ENCODE measurements around the gene RGMA. TPM values are rescaled to one million over a fixed set of nuclear protein-coding genes. Genes with fewer than 3 reads are reported as not detected.

Gene RGMA
- 0.34 and 0.54 TPM in 2 replicates for total RNA-seq

GRCh38 chr15:93088981-93089726 is at the start of gene RGMA:
RGMA (minus strand) TSS chr15:93089211; CDS start chr15:93088932, 279 bp downstream.
- intact Hi-C loops (cut with micrococcal nuclease) = no loop called here

GRCh38 chr15:93136606-93137005 is 47.6 kb upstream of the RGMA start:
- Mint-ChIP-seq H3K36me3 (ENCODE audit: low read depth) (no peaks in the 10 kb centered on the region), H3K4me3 (no peak overlapping the region), H3K27ac (no peak overlapping the region), H3K4me1 (ENCODE audit: low read depth) (peaks cover 17% of the 10 kb centered on the region), H3K27me3 (ENCODE audit: insufficient read depth) (peaks cover 3% of the 10 kb centered on the region), H3K9me3 (no peaks in the 10 kb centered on the region)
- DNase-seq (ENCODE audit: low spot score) = no peak
- intact Hi-C loops (cut with micrococcal nuclease) = no loop called here

More at GRCh38 chr15:93088981-93089726, at the start of gene RGMA:
- Mint-ChIP-seq H3K4me3 (peak within 1 kb of the TSS; percentile 83), H3K9me3 (no peaks in the 10 kb centered on the region), H3K4me1 (ENCODE audit: low read depth) (peaks cover 7% of the 10 kb centered on the region), H3K27me3 (ENCODE audit: insufficient read depth) (peaks cover 52% of the 10 kb centered on the region), H3K36me3 (ENCODE audit: low read depth) (no peaks in the 10 kb centered on the region), H3K27ac (no peak within 1 kb of the TSS)
- DNase-seq (ENCODE audit: low spot score) = no peak

- Mint-ChIP-seq H3K4me1 (ENCODE audit: low read depth) (peaks cover 11% of the 10 kb centered on the region), H3K4me3 (no peak overlapping the region), H3K27ac (no peak overlapping the region), H3K9me3 (no peaks in the 10 kb centered on the region), H3K36me3 (ENCODE audit: low read depth) (no peaks in the 10 kb centered on the region), H3K27me3 (ENCODE audit: insufficient read depth) (peaks cover 2% of the 10 kb centered on the region)
- no peak for DNase-seq (ENCODE audit: low spot score)
- intact Hi-C loops (cut with micrococcal nuclease) = no loop called here
Measured at GRCh38 chr15:93135997-93136397, 47.0 kb upstream of the RGMA start.

GRCh38 chr15:93135459-93135858 is 46.4 kb upstream of the RGMA start:
- no peak for DNase-seq (ENCODE audit: low spot score)
- intact Hi-C loops (cut with micrococcal nuclease) = no loop called here
- Mint-ChIP-seq H3K9me3 (no peaks in the 10 kb centered on the region), H3K4me3 (no peak overlapping the region), H3K27me3 (ENCODE audit: insufficient read depth) (peaks cover 2% of the 10 kb centered on the region), H3K27ac (no peak overlapping the region), H3K36me3 (ENCODE audit: low read depth) (no peaks in the 10 kb centered on the region), H3K4me1 (ENCODE audit: low read depth) (peaks cover 5% of the 10 kb centered on the region)

- Mint-ChIP-seq H3K36me3 (ENCODE audit: low read depth) (no peaks in the 10 kb centered on the region), H3K9me3 (no peaks in the 10 kb centered on the region), H3K4me3 (no peak overlapping the region), H3K27ac (no peak overlapping the region), H3K27me3 (ENCODE audit: insufficient read depth) (no peaks in the 10 kb centered on the region), H3K4me1 (ENCODE audit: low read depth) (no peaks in the 10 kb centered on the region)
- intact Hi-C loops (cut with micrococcal nuclease) = no loop called here
- DNase-seq (ENCODE audit: low spot score) = no peak
Measured at GRCh38 chr15:93131485-93132095, 42.6 kb upstream of the RGMA start.

GRCh38 chr15:93129702-93130488 is 40.9 kb upstream of the RGMA start:
- DNase-seq (ENCODE audit: low spot score) = no peak
- Mint-ChIP-seq H3K4me1 (ENCODE audit: low read depth) (no peaks in the 10 kb centered on the region), H3K27me3 (ENCODE audit: insufficient read depth) (no peaks in the 10 kb centered on the region), H3K27ac (no peak overlapping the region), H3K4me3 (no peak overlapping the region), H3K9me3 (no peaks in the 10 kb centered on the region), H3K36me3 (ENCODE audit: low read depth) (no peaks in the 10 kb centered on the region)
- intact Hi-C loops (cut with micrococcal nuclease) = no loop called here

- H3K9me3 Mint-ChIP-seq = no peaks in the 10 kb centered on the region
- H3K27me3 Mint-ChIP-seq (ENCODE audit: insufficient read depth) = peaks cover 5% of the 10 kb centered on the region
- no peak overlapping the region for H3K4me3 Mint-ChIP-seq
- H3K36me3 Mint-ChIP-seq (ENCODE audit: low read depth) = no peaks in the 10 kb centered on the region
- intact Hi-C loops (cut with micrococcal nuclease) = no loop called here
- DNase-seq (ENCODE audit: low spot score) = no peak
- no peaks in the 10 kb centered on the region for H3K4me1 Mint-ChIP-seq (ENCODE audit: low read depth)
- no peak overlapping the region for H3K27ac Mint-ChIP-seq
Measured at GRCh38 chr15:93127286-93127685, 38.3 kb upstream of the RGMA start.

- H3K9me3 Mint-ChIP-seq = no peaks in the 10 kb centered on the region
- H3K4me1 Mint-ChIP-seq (ENCODE audit: low read depth) = no peaks in the 10 kb centered on the region
- no peak overlapping the region for H3K4me3 Mint-ChIP-seq
- H3K36me3 Mint-ChIP-seq (ENCODE audit: low read depth) = no peaks in the 10 kb centered on the region
- intact Hi-C loops (cut with micrococcal nuclease) = no loop called here
- peaks cover 5% of the 10 kb centered on the region for H3K27me3 Mint-ChIP-seq (ENCODE audit: insufficient read depth)
- no peak overlapping the region for H3K27ac Mint-ChIP-seq
- no peak for DNase-seq (ENCODE audit: low spot score)
Measured at GRCh38 chr15:93126599-93126998, 37.6 kb upstream of the RGMA start.

GRCh38 chr15:93126148-93126547 is 37.1 kb upstream of the RGMA start:
- no peaks in the 10 kb centered on the region for H3K4me1 Mint-ChIP-seq (ENCODE audit: low read depth)
- no peaks in the 10 kb centered on the region for H3K9me3 Mint-ChIP-seq
- no peak overlapping the region for H3K4me3 Mint-ChIP-seq

GRCh38 chr15:93124126-93124525 is 35.1 kb upstream of the RGMA start:
- no peaks in the 10 kb centered on the region for H3K36me3 Mint-ChIP-seq (ENCODE audit: low read depth)
- peaks cover 5% of the 10 kb centered on the region for H3K27me3 Mint-ChIP-seq (ENCODE audit: insufficient read depth)
- intact Hi-C loops (cut with micrococcal nuclease) = no loop called here
- peaks cover 3% of the 10 kb centered on the region for H3K4me1 Mint-ChIP-seq (ENCODE audit: low read depth)
- H3K4me3 Mint-ChIP-seq = no peak overlapping the region
- H3K9me3 Mint-ChIP-seq = no peaks in the 10 kb centered on the region
- no peak for DNase-seq (ENCODE audit: low spot score)
- H3K27ac Mint-ChIP-seq = no peak overlapping the region

More at GRCh38 chr15:93126148-93126547, 37.1 kb upstream of the RGMA start:
- no peaks in the 10 kb centered on the region for H3K36me3 Mint-ChIP-seq (ENCODE audit: low read depth)
- intact Hi-C loops (cut with micrococcal nuclease) = no loop called here
- peaks cover 5% of the 10 kb centered on the region for H3K27me3 Mint-ChIP-seq (ENCODE audit: insufficient read depth)
- DNase-seq (ENCODE audit: low spot score) = no peak
- no peak overlapping the region for H3K27ac Mint-ChIP-seq

- Mint-ChIP-seq H3K27ac (no peak overlapping the region), H3K9me3 (no peaks in the 10 kb centered on the region), H3K4me1 (ENCODE audit: low read depth) (peaks cover 7% of the 10 kb centered on the region), H3K36me3 (ENCODE audit: low read depth) (no peaks in the 10 kb centered on the region), H3K27me3 (ENCODE audit: insufficient read depth) (peaks cover 6% of the 10 kb centered on the region), H3K4me3 (no peak overlapping the region)
- intact Hi-C loops (cut with micrococcal nuclease) = no loop called here
- no peak for DNase-seq (ENCODE audit: low spot score)
Measured at GRCh38 chr15:93121973-93122910, 33.2 kb upstream of the RGMA start.

- no peaks in the 10 kb centered on the region for H3K36me3 Mint-ChIP-seq (ENCODE audit: low read depth)
- H3K9me3 Mint-ChIP-seq = no peaks in the 10 kb centered on the region
- no peak overlapping the region for H3K4me3 Mint-ChIP-seq
- no peak overlapping the region for H3K27ac Mint-ChIP-seq
- peaks cover 9% of the 10 kb centered on the region for H3K27me3 Mint-ChIP-seq (ENCODE audit: insufficient read depth)
- no peak for DNase-seq (ENCODE audit: low spot score)
- intact Hi-C loops (cut with micrococcal nuclease) = no loop called here
- peaks cover 7% of the 10 kb centered on the region for H3K4me1 Mint-ChIP-seq (ENCODE audit: low read depth)
Measured at GRCh38 chr15:93121107-93121506, 32.1 kb upstream of the RGMA start.

Measured in activated T-helper 1 cell treated with anti-CD3 and anti-CD28 coated beads, Interleukin-12 subunit alpha, Interleukin-12 subunit beta, Interleukin-2, Interleukin-4 antibody, amounts not matched to agents 30 ng/mL and 10 ng/mL and 1 ng/mL, durations not matched to agents 14 hours and 24 hours and 36 hours (primary cell).